Measurements from ENCODE around the gene PKLR.

The PKLR gene

GRCh38 chr1:155285063-155285462, 16.2 kb downstream of the PKLR start:
- no peak for DNase-seq (ENCODE audit: low spot score)

GRCh38 chr1:155284476-155284875, 16.8 kb downstream of the PKLR start:
- DNase-seq (ENCODE audit: low spot score), result no peak

GRCh38 chr1:155282488-155283091, 18.6 kb downstream of the PKLR start:
- no peak for DNase-seq (ENCODE audit: low spot score)

GRCh38 chr1:155279268-155279667, 22.0 kb downstream of the PKLR start:
- no peak for DNase-seq (ENCODE audit: low spot score)

- no peak for DNase-seq (ENCODE audit: low spot score)
Measured at GRCh38 chr1:155278689-155279160, 22.5 kb downstream of the PKLR start.

- peak; percentile 92 for DNase-seq (ENCODE audit: low spot score)
Measured at GRCh38 chr1:155277902-155278688, 23.1 kb downstream of the PKLR start.

GRCh38 chr1:155277070-155277901, 24.0 kb downstream of the PKLR start, which contains the start of gene HCN3:
Gene HCN3 (plus strand): TSS chr1:155277463. CDS start chr1:155277591, 128 bp downstream.
- DNase-seq (ENCODE audit: low spot score), result peak; percentile 96

GRCh38 chr1:155273343-155274245, 27.6 kb downstream of the PKLR start, which contains the start of gene CLK2:
Gene CLK2 (minus strand): TSS chr1:155273504. CDS start chr1:155270977, 2,527 bp downstream.
- peak; percentile 96 for DNase-seq (ENCODE audit: low spot score)

GRCh38 chr1:155272466-155273342, 28.5 kb downstream of the PKLR start:
- peak; percentile 76 for DNase-seq (ENCODE audit: low spot score)

GRCh38 chr1:155269381-155269780, 31.9 kb downstream of the PKLR start:
- no peak for DNase-seq (ENCODE audit: low spot score)

GRCh38 chr1:155268630-155269029, 32.6 kb downstream of the PKLR start:
- no peak for DNase-seq (ENCODE audit: low spot score)

- DNase-seq (ENCODE audit: low spot score), result no peak
Measured at GRCh38 chr1:155267373-155267772, 33.9 kb downstream of the PKLR start.

- no peak for DNase-seq (ENCODE audit: low spot score)
Measured at GRCh38 chr1:155266553-155266952, 34.7 kb downstream of the PKLR start.

GRCh38 chr1:155263067-155263466, 38.2 kb downstream of the PKLR start:
- no peak for DNase-seq (ENCODE audit: low spot score)

- peak; percentile 99 for DNase-seq (ENCODE audit: low spot score)
Measured at GRCh38 chr1:155261852-155262673, 39.2 kb downstream of the PKLR start, which contains the start of gene SCAMP3. Gene SCAMP3 (minus strand): TSS chr1:155262360. CDS start chr1:155262151, 209 bp downstream.

- peak; percentile 40 for DNase-seq (ENCODE audit: low spot score)
Measured at GRCh38 chr1:155261493-155261851, 39.8 kb downstream of the PKLR start.

- DNase-seq (ENCODE audit: low spot score), result no peak
Measured at GRCh38 chr1:155260276-155260675, 41.0 kb downstream of the PKLR start.

- DNase-seq (ENCODE audit: low spot score), result no peak
Measured at GRCh38 chr1:155256058-155256852, 45.0 kb downstream of the PKLR start.

All from iPS-NIHi11 (cell line).